Bronchial epithelial cell (primary cell): Measurements from ENCODE around the gene RRAGA. TPM values are rescaled to one million over a fixed set of nuclear protein-coding genes. Genes with fewer than 3 reads are reported as not detected.

Experiments
- DNase-seq: peaks from one replicate; pipeline ENCODE4 v3.0.0-alpha.2; 2010; ENCODE audit warnings: low read depth
- FAIRE-seq: peaks from 2 replicates; lab custom pipeline; 2011; peaks lifted over from hg19 to GRCh38; lab: Jason Lieb, UNC
- H3K27me3 ChIP-seq: 2 replicates; pipeline ENCODE4 v1.5.1; 2011; ENCODE audit warnings: low read length; ENCODE audit not compliant: control insufficient read depth, insufficient read depth
- H3K36me3 ChIP-seq: 2 replicates; pipeline ENCODE4 v1.5.1; 2011; ENCODE audit warnings: low read length; ENCODE audit not compliant: control insufficient read depth, insufficient read depth
- H3K4me3 ChIP-seq: 2 replicates; pipeline ENCODE4 v1.5.1; 2011; ENCODE audit warnings: mild to moderate bottlenecking, low read depth, low read length, control low read depth
- CTCF ChIP-seq: IDR thresholded peaks from 2 replicates; pipeline ENCODE4 v1.5.1; 2011; ENCODE audit warnings: mild to moderate bottlenecking, moderate library complexity, low read length, control low read depth, inconsistent platforms; ENCODE audit not compliant: insufficient read depth, severe bottlenecking
- total RNA-seq: library from RNA; depleted of rRNA; stranded (reverse); fragments of >200 nt; gene quantifications from 2 replicates; pipeline ENCODE4 v1.2.1, GENCODE V29; 2014

Gene RRAGA
- total RNA-seq, 1 donor from 2014 or later: 29.7 TPM

GRCh38 chr9:19022206-19022605 is 27.0 kb upstream of the RRAGA start:
- no peak for TF ChIP-seq CTCF
- DNase-seq: no peak
- H3K36me3 ChIP-seq: no peaks in the 10 kb centered on the region
- FAIRE-seq: no peak
- H3K27me3 ChIP-seq: no peaks in the 10 kb centered on the region
- no peak overlapping the region for H3K4me3 ChIP-seq

- FAIRE-seq (no peak), DNase-seq (no peak)
- H3K4me3 ChIP-seq: no peak overlapping the region
- no peaks in the 10 kb centered on the region for H3K27me3 ChIP-seq
- no peaks in the 10 kb centered on the region for H3K36me3 ChIP-seq
- TF ChIP-seq CTCF: no peak
Measured at GRCh38 chr9:19023078-19023477, 26.1 kb upstream of the RRAGA start.

GRCh38 chr9:19026375-19026774 is 22.9 kb upstream of the RRAGA start:
- Histone ChIP-seq H3K36me3 (no peaks in the 10 kb centered on the region), H3K4me3 (no peak overlapping the region), H3K27me3 (no peaks in the 10 kb centered on the region)
- DNase-seq (no peak), FAIRE-seq (no peak)
- TF ChIP-seq CTCF: no peak

- DNase-seq (no peak), FAIRE-seq (no peak)
- no peaks in the 10 kb centered on the region for H3K27me3 ChIP-seq
- TF ChIP-seq CTCF: no peak
- H3K4me3 ChIP-seq: no peak overlapping the region
- no peaks in the 10 kb centered on the region for H3K36me3 ChIP-seq
Measured at GRCh38 chr9:19027825-19028224, 21.4 kb upstream of the RRAGA start.

GRCh38 chr9:19028835-19029451 is 20.3 kb upstream of the RRAGA start:
- FAIRE-seq (no peak), DNase-seq (peak; percentile 52)
- Histone ChIP-seq H3K4me3 (no peak overlapping the region), H3K27me3 (no peaks in the 10 kb centered on the region), H3K36me3 (no peaks in the 10 kb centered on the region)
- peak; percentile 64 for TF ChIP-seq CTCF

GRCh38 chr9:19030899-19031298 is 18.3 kb upstream of the RRAGA start:
- Histone ChIP-seq H3K27me3 (no peaks in the 10 kb centered on the region), H3K36me3 (no peaks in the 10 kb centered on the region), H3K4me3 (no peak overlapping the region)
- DNase-seq (peak; percentile 46), FAIRE-seq (no peak)
- no peak for TF ChIP-seq CTCF
